HPDE6-E6E7 (cell line): ENCODE measurements around the gene DUSP8.

Experiments used
- DNase-seq: peaks from one replicate; pipeline ENCODE4 v3.0.0; 2011; ENCODE audit warnings: missing footprints; ENCODE audit errors: extremely low spot score

DUSP8 gene

GRCh38 chr11:1532014-1532586 is 40.0 kb downstream of the DUSP8 start:
- DNase-seq, result no peak

DNA sequence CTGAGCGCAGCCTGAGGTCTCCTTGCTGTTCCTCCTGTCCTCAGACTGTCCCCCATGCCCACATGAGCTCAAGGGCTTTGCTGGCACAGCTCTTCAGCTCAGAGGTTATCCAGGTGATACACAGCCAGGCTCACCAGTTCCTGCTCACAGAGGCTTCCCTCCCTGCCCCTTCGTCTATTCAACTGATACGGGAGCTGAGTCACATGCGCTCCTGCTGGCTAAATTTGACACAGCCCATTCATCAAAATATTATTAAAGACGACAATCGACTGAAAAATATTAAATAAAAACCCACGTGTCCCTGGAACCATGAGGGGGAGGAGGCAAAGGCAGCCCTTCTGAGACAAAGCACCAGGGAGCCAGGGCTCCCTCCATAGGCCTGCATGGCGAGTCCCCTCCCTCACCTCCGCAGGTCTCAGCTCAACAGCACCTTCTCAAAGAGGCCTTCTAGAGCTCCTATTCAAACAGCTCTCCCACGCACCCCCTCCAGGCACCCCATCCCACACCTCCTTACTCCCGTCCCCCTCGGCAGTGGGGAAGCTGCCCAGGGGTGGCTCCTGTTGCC is 40.5 kb downstream of the DUSP8 start:
- DNase-seq, result peak; percentile 75

DNA sequence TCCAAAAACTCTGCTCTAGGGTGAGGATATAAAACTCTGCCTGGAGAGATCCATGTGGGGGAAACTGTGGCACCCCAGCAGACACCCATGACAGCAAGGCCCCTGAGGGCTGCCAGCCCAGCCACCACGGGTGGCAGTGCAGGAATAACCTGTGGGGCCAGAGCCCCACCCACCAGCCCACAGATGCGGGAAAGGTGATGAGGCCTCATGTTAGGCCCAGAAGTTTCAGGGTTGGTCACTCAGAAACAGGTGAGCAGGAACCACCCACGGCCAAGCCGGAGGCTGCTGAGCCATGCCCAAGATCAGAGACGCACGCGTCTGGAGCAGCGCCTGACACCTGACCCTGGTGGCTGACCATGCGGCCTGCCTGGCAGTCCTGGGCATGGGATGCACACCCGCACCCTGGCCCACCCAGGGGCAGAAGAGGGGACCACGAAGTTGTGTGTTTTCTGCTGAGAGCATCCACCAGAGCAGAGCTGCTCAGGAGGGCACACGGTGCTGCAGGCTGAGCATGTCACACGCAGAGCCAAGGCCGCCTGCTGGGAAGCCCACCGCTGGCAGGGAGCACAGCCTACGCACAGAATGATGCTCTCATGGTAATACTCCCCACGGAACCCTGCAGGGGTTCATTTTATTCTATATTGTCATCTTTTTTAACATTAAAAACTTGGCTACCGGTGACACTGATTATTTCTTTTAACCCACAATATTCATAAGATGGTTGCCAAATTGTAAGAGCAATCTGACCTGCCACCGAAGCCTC is 41.2 kb downstream of the DUSP8 start:
- no peak for DNase-seq

DNA sequence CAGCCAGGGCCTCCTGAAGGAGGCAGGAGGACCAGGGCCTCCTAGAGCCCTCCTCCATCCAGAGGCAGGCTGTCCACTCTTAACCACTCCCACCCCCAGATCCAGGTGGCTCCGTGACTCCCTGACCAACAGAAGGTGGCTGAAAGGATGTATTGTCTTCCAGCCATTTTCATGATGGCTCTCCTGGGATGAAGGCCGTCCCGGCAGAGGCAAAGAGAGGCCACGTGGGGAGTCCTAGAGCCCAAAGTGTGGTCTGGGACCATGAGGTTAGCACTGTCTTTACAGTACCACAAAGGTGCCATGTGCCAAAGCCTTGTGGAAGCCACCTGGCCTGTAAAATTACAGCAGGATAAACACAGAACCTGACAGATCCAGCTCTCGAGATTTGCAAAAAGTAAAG is 42.3 kb downstream of the DUSP8 start:
- no peak for DNase-seq

- DNase-seq, result no peak
Observed at GRCh38 chr11:1529286-1529685, 42.8 kb downstream of the DUSP8 start.

DNA sequence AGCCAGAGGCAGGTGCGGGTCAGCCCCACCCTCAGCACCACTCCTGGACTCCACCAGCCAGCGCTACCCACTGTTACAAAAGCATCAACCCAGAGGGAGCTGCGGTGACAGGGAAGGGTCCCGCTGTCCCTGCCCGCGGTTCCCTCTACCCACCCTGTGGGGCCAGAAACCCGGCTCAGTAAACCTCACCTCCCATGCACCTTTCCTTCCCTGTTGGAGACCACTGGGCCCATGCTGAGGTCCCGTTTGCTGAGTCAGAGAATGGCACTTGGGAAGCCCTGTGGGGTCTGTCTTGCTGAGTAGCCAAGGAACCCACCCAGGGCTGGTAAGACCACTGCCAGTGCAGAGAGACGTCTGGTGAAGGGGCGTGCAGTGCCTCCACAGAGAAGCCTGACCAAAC is 43.4 kb downstream of the DUSP8 start:
- DNase-seq, result no peak

DNA sequence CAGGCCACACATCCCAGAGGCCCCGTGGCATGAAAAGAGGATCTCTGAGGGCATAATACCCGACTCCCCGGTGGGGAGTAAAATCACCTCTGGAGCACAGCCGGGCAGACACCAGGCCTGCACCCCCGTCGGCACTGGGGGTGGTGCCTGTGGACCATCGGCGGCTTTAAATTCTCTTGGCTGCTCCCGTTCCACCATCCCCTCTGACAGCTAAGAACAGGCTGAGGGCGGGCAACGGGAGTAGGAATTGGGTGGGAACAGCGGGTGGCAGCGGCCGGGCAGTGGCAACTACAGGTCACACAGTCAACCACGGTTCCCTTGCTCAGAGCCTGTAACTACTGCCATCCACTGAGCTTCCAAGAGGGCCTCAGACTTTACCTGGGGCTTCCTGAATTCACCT is 45.3 kb downstream of the DUSP8 start:
- DNase-seq, result no peak

DNA sequence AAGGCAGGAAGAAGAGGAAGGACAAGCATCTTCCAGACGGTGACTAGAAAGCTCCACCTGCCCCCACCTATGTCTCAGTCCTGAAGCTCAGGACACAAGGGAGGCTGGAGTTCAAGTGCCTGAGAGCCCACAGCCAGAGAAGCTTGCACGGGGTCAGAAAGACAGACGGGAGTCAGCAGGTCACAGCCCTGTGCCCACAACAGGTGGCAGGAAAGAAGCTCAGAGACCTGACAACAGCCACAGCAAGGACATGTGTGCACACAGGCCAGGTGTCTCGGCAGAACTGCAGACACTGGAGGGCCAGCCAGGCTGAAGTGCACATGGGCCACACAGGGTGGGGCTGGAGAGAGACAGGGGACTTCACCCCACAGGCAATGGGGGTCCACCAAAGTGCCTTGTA is 48.3 kb downstream of the DUSP8 start:
- no peak for DNase-seq

DNA sequence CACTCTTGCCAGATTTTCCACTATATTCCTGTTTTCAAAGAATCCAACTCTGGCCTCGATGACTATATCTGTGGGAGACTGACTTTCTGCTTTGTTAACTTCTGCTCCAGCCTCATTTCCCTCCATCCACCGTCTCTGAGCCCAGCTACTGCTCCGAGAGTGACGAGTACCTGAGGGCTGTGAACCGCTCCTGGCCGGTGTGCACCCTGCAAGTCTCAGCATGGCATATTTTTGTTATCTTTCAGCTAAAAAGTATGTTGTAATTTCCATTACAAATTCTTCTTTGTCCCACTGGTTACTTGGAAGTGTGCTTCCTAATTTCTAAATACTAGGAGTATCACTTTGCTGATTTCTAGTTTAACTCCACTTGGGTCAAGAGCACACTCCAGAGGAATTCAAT is 49.0 kb downstream of the DUSP8 start:
- no peak for DNase-seq

DNA sequence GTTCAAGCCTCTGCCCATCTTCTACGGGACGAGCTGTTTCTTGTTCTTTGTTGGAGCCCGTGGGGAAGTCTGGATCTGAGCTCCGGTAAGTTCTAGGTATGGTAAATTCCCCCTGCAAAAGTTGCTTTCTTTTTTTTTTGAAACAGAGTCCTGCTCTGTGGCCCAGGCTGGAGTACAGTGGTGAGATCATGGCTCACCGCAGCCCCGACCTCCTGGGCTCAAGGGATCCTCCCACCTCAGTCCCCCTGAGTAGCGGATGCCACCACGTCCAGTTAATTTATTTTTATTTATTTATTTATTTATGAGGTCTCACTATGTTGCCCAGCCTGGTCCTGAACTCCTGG is 50.0 kb downstream of the DUSP8 start:
- no peak for DNase-seq

- no peak for DNase-seq
Observed at GRCh38 chr11:1521382-1522080, 50.5 kb downstream of the DUSP8 start.

DNA sequence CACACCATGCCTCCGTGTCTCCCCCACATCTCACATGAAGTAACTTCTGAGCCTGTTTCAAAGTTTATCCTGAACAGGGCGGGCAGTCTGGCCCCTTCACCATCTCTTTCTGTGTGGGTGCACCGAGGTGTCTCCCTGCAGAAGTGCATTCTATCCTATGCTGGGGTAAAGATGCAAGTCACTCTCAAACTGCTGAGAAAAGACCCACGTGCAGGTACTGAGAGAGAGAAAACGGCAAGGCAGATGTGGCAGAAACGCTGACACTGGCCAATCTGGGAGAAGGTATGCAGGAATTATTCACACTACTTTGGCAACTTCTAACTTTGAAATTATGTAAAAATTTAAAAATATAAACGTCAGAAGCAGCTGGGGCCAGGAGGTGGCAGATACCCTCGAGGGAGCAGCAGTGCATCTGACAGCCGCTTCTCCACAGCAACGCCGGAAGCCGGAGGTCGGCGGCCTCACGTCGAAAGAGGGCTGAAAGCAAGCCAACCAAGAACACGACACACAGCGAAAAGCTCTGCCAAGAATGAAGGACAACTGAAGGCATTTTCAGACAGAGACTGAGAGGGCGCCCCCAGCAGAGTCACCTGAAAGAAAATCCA is 51.3 kb downstream of the DUSP8 start:
- DNase-seq, result no peak

DNA sequence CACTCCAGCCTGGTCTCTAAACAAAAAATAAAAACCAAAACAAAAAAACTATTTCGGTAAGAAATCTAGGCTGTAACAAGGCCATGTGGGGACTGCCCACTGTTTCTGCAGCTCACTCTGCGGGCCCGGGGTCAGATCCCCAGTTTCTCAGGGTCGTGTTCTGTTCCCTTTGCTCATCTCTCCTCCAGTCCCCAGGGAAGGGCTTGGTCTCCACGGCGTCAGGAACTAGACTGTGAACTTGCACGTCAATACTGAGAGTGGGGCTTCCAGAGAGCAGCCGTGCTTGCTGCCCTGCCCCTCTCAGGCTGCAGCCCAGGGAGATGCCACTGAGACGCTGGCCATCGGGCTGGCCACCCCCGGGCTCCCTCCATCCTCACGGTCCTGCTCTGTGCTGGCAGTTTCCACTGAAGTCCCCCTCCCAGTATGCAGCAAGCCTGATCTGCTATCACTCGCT is 51.8 kb downstream of the DUSP8 start:
- no peak for DNase-seq

- DNase-seq, result no peak
Observed at GRCh38 chr11:1519028-1520010, 52.8 kb downstream of the DUSP8 start.

DNA sequence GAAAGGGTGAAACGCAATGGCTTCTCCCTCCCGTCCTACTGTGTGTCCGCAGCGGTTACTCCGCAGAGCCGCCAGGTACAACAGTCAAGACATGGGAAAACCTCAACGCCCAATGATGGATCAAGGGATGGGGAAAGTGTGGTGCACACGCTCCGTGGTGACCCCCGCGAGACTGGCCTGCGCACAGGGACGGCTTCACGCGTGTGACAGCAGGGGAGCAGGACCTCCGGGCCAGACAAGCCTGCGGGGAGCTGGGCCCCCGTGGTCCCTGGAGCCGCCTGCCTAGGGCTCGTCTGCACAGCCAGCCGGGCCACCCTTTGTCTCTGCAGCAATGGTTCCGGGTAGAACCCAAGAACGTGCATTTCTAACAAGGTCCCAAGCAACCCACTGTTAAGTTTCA is 53.8 kb downstream of the DUSP8 start:
- no peak for DNase-seq

GRCh38 chr11:1517117-1518005 is 54.7 kb downstream of the DUSP8 start:
- DNase-seq, result no peak

DNA sequence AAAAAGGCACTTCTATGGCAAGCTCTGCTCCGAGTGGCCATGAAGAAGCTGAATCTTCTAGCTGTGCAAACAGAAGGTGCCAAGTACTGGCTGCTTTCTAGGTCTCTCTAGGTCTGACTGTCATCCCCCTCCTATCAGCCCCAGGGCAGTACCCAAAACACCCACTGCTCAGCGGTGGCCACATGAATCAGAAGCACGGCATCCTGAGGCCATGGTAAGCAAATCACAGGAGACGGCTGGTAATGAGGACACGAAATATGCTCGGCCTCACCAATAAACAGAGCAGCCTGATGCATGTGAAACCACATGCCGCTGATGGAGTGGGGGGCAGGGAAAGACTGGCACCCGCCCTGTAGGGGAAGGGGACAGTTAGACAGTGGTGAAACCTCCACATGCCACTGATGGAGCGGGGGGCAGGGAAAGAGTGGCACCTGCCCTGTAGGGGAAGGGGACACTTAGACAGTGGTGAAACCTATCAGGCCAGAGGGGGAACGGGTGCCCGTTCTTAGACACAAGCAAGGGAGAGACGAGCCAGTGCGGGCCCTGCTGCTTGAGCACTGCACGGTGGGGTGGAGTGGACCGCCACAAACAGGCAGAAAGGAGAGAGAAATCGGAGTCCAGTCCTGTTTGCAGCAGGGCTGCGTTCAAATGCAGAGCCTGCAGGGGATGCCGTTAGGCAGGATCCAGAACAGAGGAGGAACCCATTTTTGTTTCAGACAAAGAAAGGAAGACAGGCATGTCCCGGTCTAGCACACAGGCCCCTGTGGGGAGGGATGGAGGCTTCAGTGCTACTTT is 55.6 kb downstream of the DUSP8 start:
- DNase-seq, result no peak

DNA sequence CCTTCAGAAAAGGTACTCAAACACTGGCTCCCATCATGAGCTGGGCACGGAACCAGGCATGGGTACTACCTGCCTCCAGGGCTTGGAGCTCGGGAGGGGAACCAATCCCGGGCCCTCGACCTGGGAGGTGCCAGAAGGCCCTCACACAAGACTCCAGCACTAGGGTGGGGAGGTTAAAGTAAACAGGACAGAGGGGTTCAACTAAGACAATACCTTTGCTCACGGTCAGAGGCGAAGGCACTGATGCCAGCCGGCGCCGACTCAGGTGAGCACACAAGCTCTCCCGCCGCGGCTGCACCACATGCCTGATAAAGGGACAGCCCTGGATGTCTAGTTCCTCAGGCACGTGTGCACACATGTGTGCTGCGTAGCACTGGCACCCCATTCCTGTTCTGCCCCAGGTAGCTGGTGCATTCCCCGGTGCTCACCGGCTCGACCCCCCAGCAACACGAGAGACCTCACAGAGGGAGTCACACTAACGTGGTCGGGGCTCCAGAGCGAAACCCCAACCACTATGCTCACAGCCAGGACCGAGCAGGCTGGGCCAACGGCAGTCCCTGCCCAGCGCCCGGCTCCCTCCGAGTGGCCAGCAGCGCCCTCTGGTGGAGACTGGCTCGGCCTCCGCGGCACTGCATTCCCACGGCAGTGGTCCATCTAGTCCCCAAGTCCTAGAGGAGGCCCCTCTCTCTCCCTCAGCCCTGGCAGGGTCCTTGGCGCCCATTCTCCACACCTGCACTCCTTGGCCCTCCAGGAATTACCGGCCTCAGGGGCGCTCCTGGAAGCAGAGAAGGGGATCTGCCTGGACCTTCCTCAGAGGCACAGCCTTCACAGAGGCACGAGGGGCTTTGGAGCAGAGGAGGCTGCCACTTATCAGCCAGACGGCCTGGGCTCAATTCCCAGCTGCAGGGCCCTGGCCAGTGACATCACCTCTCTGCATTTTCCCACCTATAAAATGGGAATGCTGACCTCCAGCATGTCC is 56.7 kb downstream of the DUSP8 start:
- DNase-seq, result peak; percentile 74
